ENCODE measurements around the gene SLC11A1.

The SLC11A1 gene

DNA sequence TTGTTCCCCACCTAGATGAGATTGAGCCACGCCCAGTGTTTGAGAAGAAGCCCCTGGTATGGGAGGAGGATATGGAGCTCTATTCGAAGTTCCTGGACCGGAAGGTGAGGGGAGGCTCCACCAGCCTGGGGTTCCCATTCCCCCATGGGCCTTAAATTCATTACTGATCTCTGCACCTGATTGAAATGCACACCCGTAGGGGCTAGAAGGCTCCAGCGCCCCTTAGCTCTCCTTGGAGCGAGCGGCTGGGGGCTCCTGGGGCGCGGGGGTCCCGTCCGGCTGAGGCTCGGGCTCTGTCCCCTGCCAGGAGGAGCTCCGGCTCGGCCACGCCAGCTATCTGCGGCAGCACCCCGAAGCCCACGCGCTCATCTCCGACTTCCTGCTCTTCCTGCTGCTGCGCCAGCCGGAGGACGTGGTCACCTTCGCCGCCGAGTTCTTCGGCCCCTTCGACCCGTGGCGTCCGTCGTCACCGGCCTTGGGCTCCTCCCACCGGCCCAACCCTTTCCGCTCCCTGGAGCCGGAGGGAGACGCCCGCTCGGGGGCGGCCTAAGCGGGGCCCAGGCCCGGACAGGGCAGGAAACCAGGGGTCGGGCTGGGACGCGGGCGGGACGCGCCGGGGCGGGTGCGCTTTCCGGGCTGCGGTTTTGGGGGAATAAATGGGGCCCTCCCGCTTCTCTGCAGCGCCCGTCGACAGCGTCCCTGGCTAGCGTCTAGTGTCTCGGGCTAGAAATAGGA, 14.5 kb upstream of the SLC11A1 start:
- DNase-seq, result peak; percentile 58

GRCh38 chr2:218368150-218368528, 13.9 kb upstream of the SLC11A1 start:
- no peak for DNase-seq

GRCh38 chr2:218368621-218369153, 13.4 kb upstream of the SLC11A1 start:
- DNase-seq, result no peak

- DNase-seq, result no peak
Measured at GRCh38 chr2:218369330-218369729, 12.7 kb upstream of the SLC11A1 start.

DNA sequence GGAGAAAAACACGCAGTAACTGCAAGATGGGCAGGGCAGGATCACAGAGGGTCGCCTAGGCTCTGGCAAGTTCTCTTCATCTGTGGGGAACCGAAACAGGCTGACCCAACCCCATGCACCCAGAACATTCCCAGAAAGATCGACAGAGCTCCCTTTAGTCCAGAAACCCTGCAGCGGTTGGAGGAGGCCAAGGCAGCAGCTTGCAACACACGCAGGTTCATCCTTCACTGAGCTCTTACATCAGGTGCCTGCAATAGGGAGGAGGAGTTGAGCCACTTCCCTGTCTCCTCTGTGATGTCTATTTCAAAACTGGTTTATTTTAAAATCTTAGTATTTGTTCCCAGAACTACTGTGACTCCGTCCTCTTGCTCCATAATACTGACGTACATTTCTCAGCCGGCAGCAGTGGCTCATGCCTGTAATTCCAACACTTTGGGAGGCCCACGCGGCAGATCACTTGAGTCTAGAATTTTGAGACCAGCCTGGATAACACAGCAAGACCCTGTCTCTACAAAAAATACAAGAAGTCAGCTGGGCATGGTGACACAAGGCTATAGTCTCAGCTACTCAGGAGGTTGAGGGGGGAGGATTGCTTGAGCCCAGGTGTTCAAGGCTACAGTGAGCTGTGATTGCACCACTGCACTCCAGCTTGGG, 11.5 kb upstream of the SLC11A1 start:
- no peak for DNase-seq

DNA sequence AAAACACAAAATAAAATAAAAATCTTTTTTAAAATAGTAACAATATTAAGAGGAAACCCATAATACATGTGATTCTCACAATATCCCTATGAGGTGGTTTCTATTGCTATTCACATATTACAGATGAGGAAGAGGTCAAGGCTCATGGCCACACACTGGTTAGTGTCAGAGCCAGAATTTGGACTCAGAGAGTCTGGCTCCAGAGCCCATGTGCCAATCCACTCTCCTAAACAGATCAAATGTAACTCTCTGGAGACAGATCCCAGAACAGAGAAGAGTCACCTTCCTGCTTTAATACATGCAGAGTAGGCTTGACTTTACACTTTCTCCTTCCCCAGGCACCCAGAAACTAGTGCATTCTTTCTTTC, 10.1 kb upstream of the SLC11A1 start:
- no peak for DNase-seq

DNA sequence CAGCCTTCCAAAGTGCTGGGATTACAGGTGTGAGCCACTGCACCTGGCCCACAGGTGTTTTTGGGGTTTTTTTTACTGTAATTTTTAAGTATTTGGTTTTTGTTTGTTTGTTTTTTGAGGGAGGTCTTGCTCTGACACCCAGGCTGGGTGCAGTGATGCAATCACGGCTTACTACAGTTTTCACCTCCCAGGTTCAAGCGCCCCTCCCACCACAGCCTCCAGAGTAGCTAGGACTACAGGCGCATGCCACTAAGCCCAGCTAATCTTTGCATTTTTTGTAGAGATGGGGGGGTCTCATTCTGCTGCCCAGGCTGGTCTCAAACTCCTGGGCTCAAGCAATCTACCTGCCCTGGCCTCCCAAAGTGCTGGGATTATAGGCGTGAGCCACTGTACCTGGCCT, 7.3 kb upstream of the SLC11A1 start:
- no peak for DNase-seq

- no peak for DNase-seq
Measured at GRCh38 chr2:218375212-218375611, 6.9 kb upstream of the SLC11A1 start.

DNA sequence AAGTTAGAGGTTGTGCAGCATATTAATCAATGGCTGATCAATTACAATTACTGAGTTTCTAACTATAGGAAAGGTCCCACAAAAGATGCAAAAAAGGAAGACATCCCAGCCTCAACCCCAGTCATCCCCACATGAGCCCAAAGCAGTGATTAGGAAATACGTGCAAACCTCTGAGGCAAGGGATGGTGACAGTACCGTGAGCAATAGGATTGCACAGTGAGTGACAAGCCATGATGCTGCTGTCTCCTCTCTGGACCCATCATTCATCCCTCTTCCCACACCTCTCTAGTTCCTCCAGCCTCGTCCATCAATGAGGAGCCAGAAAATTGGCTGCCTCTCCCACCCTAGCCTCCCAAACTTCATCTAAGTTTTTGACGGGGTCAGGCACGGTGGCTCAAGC, 4.0 kb upstream of the SLC11A1 start:
- no peak for DNase-seq

DNA sequence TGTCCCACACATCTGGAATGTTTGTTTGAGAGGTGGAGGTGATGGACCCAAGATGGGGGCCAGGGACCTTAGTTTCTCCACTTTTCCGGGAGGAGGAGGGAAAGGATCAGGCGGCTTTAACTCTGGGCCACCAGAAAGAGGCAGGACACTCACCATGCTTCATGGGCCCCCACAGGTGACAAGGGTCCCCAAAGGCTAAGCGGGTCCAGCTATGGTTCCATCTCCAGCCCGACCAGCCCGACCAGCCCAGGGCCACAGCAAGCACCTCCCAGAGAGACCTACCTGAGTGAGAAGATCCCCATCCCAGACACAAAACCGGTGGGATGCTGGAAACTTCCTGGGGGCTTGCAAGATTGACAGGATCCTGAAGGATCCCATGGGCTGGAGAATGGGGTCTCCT, 712 bp downstream of the SLC11A1 start:
- no peak for DNase-seq

DNA sequence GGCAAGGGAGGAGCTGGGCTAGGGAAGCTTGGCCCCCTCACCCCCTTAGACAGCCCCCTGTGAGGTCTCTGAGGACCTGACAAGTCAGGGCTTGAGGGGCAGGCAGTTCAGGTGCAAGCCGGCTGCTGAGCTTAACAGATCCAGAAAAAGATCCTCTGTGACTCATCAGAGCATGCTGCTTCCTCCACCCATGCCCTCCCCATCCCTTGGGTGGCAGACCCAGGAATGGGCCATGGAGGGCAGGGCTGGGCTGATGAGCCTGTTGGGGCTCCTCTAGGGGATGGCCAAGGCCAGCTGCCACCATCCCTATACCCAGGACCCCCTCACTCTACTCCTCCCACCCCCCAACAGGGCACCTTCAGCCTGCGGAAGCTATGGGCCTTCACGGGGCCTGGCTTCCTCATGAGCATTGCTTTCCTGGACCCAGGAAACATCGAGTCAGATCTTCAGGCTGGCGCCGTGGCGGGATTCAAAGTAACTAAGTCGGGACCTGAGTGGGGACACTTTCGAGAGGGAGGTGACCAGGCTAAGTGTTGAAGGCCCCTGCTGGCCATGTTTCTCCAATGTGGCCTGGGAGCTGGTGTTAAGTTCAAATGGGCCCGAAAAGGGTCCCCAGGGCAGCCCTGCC, 1.9 kb downstream of the SLC11A1 start:
- no peak for DNase-seq

GRCh38 chr2:218384975-218385374, 2.9 kb downstream of the SLC11A1 start:
- no peak for DNase-seq

- DNase-seq, result no peak
Measured at GRCh38 chr2:218386505-218387368, 4.7 kb downstream of the SLC11A1 start.

GRCh38 chr2:218387369-218388194, 5.5 kb downstream of the SLC11A1 start:
- no peak for DNase-seq

DNA sequence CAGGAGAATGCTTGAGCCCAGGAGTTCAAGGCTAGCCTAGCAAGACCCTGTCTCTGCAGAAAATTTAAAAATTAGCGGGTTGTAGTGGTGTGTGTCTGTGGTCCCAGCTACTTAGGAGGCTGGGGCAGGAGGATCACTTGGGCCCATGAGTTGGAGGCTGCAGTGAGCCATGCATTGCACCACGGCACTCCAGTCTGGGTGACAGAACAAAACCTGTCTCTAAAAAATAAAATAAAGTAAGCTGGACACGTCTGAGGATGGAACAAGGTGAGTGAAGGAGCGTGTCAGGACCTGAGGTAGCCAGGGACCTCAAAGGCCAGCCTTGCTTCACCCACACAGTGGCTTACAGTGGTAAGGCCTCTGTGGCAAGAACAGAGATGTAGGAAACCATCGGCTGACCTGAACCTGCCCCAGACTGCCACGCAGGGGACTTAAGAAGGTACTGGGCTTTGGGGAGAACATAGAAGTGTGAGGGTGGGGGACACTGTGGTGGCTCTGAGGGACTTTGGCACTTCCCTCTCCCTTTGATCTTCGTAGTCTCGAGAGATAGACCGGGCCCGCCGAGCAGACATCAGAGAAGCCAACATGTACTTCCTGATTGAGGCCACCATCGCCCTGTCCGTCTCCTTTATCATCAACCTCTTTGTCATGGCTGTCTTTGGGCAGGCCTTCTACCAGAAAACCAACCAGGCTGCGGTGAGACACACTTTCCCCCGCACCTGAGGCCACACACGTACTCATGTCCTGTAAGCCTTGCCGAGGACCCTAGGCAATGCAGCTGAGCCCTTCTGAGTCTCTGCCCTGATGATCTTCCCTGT, 7.5 kb downstream of the SLC11A1 start:
- DNase-seq, result no peak

DNA sequence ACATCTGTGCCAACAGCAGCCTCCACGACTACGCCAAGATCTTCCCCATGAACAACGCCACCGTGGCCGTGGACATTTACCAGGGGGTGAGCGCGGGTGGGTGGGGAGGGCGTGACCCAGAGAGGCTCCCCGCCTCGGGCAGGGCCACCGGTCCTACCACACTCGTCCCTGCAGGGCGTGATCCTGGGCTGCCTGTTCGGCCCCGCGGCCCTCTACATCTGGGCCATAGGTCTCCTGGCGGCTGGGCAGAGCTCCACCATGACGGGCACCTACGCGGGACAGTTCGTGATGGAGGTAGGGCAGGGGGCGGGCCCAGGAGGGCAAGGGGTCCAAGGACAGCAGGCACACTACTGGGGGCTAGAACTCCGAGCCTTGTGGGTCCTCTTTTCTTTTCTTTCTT, 9.1 kb downstream of the SLC11A1 start:
- DNase-seq, result no peak

DNA sequence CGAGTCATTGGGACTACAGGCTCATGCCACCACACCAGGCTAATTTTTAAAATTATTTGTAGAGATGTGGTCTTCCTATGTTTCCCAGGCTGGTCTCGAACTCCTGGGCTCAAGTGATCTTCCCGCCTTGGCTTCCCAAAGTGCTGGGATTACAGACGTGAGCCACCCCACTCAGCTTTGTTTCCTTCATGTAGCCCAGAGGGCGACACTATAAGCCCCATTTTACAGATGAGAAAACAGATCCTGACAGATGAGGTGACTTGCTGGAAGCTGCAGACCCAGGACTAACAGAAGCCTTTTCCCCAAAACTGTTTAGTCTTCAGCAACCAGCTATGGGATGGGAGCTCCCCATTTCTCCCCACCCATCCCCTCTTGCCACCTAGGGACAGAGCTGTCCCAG, 10.4 kb downstream of the SLC11A1 start:
- DNase-seq, result no peak

GRCh38 chr2:218392891-218393462, 10.9 kb downstream of the SLC11A1 start:
- DNase-seq, result no peak

- DNase-seq, result no peak
Measured at GRCh38 chr2:218393750-218394290, 11.7 kb downstream of the SLC11A1 start.

GRCh38 chr2:218394298-218395089, 12.4 kb downstream of the SLC11A1 start:
- DNase-seq, result no peak
